Activated CD4-positive, CD25-positive, alpha-beta regulatory T cell (primary cell): Measurements from ENCODE around the gene IGLL5.
"Not testable (repeated sequence)": the region's sequence is repeated elsewhere in the genome, so short reads cannot be mapped to it uniquely, and the experiment has no call there.

Experiments
- DNase-seq, 4 experiments: peaks; one replicate each; lab custom pipeline; 2025; lab: John Stamatoyannopoulos, UW

IGLL5 gene

GRCh38 chr22:22914726-22915669 lies 27.4 kb downstream of the IGLL5 start:
- DNase-seq: no peak

GRCh38 chr22:22915670-22916035 lies 28.0 kb downstream of the IGLL5 start:
- DNase-seq: no peak

GRCh38 chr22:22916215-22916951 lies 28.8 kb downstream of the IGLL5 start:
- DNase-seq: no peak

GRCh38 chr22:22916952-22917290 lies 29.3 kb downstream of the IGLL5 start:
- no peak for DNase-seq

GRCh38 chr22:22917377-22917776 lies 29.8 kb downstream of the IGLL5 start:
- DNase-seq: no peak

GRCh38 chr22:22918297-22918965 lies 30.8 kb downstream of the IGLL5 start:
- DNase-seq: no peak

- no peak for DNase-seq
Measured at GRCh38 chr22:22919041-22919440, 31.4 kb downstream of the IGLL5 start.

- no peak for DNase-seq
Measured at GRCh38 chr22:22920104-22920654, 32.6 kb downstream of the IGLL5 start.

GRCh38 chr22:22920910-22921550 lies 33.4 kb downstream of the IGLL5 start:
- DNase-seq: no peak

GRCh38 chr22:22921575-22921974 lies 34.0 kb downstream of the IGLL5 start:
- no peak for DNase-seq

- not testable (repeated sequence) for DNase-seq
Measured at GRCh38 chr22:22922092-22922953, 34.7 kb downstream of the IGLL5 start.

- DNase-seq: no peak
Measured at GRCh38 chr22:22922954-22923319, 35.3 kb downstream of the IGLL5 start.

- DNase-seq: no peak
Measured at GRCh38 chr22:22923379-22923778, 35.8 kb downstream of the IGLL5 start.

GRCh38 chr22:22923930-22924329 lies 36.3 kb downstream of the IGLL5 start:
- DNase-seq: no peak

- DNase-seq: no peak
Measured at GRCh38 chr22:22924369-22925145, 36.9 kb downstream of the IGLL5 start.

GRCh38 chr22:22925146-22925804 lies 37.7 kb downstream of the IGLL5 start:
- DNase-seq: no peak

- DNase-seq: no peak
Measured at GRCh38 chr22:22925805-22926369, 38.3 kb downstream of the IGLL5 start.

- no peak for DNase-seq
Measured at GRCh38 chr22:22926370-22927195, 39.0 kb downstream of the IGLL5 start.
